ENCODE data around the gene CTNNA3. TPM values are rescaled to one million over a fixed set of nuclear protein-coding genes. Genes with fewer than 3 reads are reported as not detected.

Gene CTNNA3
- total RNA-seq, 1 experiment from 2014 or later = 0.02 TPM

- no peaks in the 10 kb centered on the region for H3K9me3 Mint-ChIP-seq (ENCODE audit: unreplicated experiment)
Observed at GRCh38 chr10:67173787-67174186, 522.2 kb downstream of the CTNNA3 start.

GRCh38 chr10:67171970-67172369 lies 524.0 kb downstream of the CTNNA3 start:
- no peak for DNase-seq (ENCODE audit: unreplicated experiment)
- BruUV-seq (replicated peaks) = no TSS peak
- Mint-ChIP-seq H3K9me3 (ENCODE audit: unreplicated experiment) (peaks cover 8% of the 10 kb centered on the region), H3K27ac (ENCODE audit: low read depth, unreplicated experiment) (no peak overlapping the region), H3K27me3 (ENCODE audit: insufficient read depth, unreplicated experiment) (no peaks in the 10 kb centered on the region), H3K4me3 (ENCODE audit: unreplicated experiment) (no peak overlapping the region), H3K4me1 (ENCODE audit: insufficient read depth, unreplicated experiment) (no peaks in the 10 kb centered on the region), H3K36me3 (ENCODE audit: insufficient read depth, unreplicated experiment) (no peaks in the 10 kb centered on the region)
- CTCF ChIA-PET = no interaction called here
- intact Hi-C loops (cut with micrococcal nuclease) = no loop called here
- no peak for TF ChIP-seq CTCF (IDR thresholded peaks at IDR 0.05; ENCODE audit: unreplicated experiment)
- POLR2A ChIA-PET = no interaction called here

More at GRCh38 chr10:67173787-67174186, 522.2 kb downstream of the CTNNA3 start:
- CTCF ChIA-PET = no interaction called here
- BruUV-seq (replicated peaks) = no TSS peak
- Mint-ChIP-seq H3K4me1 (ENCODE audit: insufficient read depth, unreplicated experiment) (no peaks in the 10 kb centered on the region), H3K4me3 (ENCODE audit: unreplicated experiment) (no peak overlapping the region), H3K27ac (ENCODE audit: low read depth, unreplicated experiment) (no peak overlapping the region), H3K36me3 (ENCODE audit: insufficient read depth, unreplicated experiment) (no peaks in the 10 kb centered on the region), H3K27me3 (ENCODE audit: insufficient read depth, unreplicated experiment) (no peaks in the 10 kb centered on the region)
- POLR2A ChIA-PET = interaction anchor here (0.6 kb wide), 1 partner anchor 106 kb away, joined by 3 read pairs; no protein-coding TSS in a partner anchor
- no peak for TF ChIP-seq CTCF (IDR thresholded peaks at IDR 0.05; ENCODE audit: unreplicated experiment)
- intact Hi-C loops (cut with micrococcal nuclease) = no loop called here
- DNase-seq (ENCODE audit: unreplicated experiment) = no peak

GRCh38 chr10:67156239-67156638 lies 539.8 kb downstream of the CTNNA3 start:
- no peak overlapping the region for H3K27ac Mint-ChIP-seq (ENCODE audit: low read depth, unreplicated experiment)
- POLR2A ChIA-PET = no interaction called here

GRCh38 chr10:67151471-67151870 lies 544.5 kb downstream of the CTNNA3 start:
- intact Hi-C loops (cut with micrococcal nuclease) = no loop called here
- no TSS peak for BruUV-seq (replicated peaks)
- Mint-ChIP-seq H3K36me3 (ENCODE audit: insufficient read depth, unreplicated experiment) (no peaks in the 10 kb centered on the region), H3K4me1 (ENCODE audit: insufficient read depth, unreplicated experiment) (no peaks in the 10 kb centered on the region), H3K27me3 (ENCODE audit: insufficient read depth, unreplicated experiment) (peaks cover 34% of the 10 kb centered on the region), H3K9me3 (ENCODE audit: unreplicated experiment) (peaks cover 7% of the 10 kb centered on the region), H3K27ac (ENCODE audit: low read depth, unreplicated experiment) (no peak overlapping the region), H3K4me3 (ENCODE audit: unreplicated experiment) (no peak overlapping the region)
- no peak for DNase-seq (ENCODE audit: unreplicated experiment)
- CTCF ChIA-PET = no interaction called here
- TF ChIP-seq CTCF (IDR thresholded peaks at IDR 0.05; ENCODE audit: unreplicated experiment) = no peak
- POLR2A ChIA-PET = no interaction called here

More at GRCh38 chr10:67156239-67156638, 539.8 kb downstream of the CTNNA3 start:
- no peaks in the 10 kb centered on the region for H3K4me1 Mint-ChIP-seq (ENCODE audit: insufficient read depth, unreplicated experiment)
- TF ChIP-seq CTCF (IDR thresholded peaks at IDR 0.05; ENCODE audit: unreplicated experiment) = no peak
- CTCF ChIA-PET = no interaction called here
- peaks cover 26% of the 10 kb centered on the region for H3K27me3 Mint-ChIP-seq (ENCODE audit: insufficient read depth, unreplicated experiment)
- intact Hi-C loops (cut with micrococcal nuclease) = no loop called here
- H3K9me3 Mint-ChIP-seq (ENCODE audit: unreplicated experiment) = peaks cover 7% of the 10 kb centered on the region
- H3K36me3 Mint-ChIP-seq (ENCODE audit: insufficient read depth, unreplicated experiment) = no peaks in the 10 kb centered on the region
- no peak for DNase-seq (ENCODE audit: unreplicated experiment)
- no TSS peak for BruUV-seq (replicated peaks)
- no peak overlapping the region for H3K4me3 Mint-ChIP-seq (ENCODE audit: unreplicated experiment)
